Measurements from ENCODE around the gene PLEKHM1. TPM values are rescaled to one million over a fixed set of nuclear protein-coding genes. Genes with fewer than 3 reads are reported as not detected.

The PLEKHM1 gene
- total RNA-seq, 1 donor from 2014 or later = 27.4 TPM

GRCh38 chr17:45425984-45426413, 64.5 kb downstream of the PLEKHM1 start:
- no peak for DNase-seq

- peak; percentile 27 for DNase-seq
Observed at GRCh38 chr17:45425125-45425983, 65.2 kb downstream of the PLEKHM1 start.

- no peak for DNase-seq
Observed at GRCh38 chr17:45424769-45425124, 65.8 kb downstream of the PLEKHM1 start.

- DNase-seq = no peak
Observed at GRCh38 chr17:45423975-45424335, 66.6 kb downstream of the PLEKHM1 start.

- peak; percentile 20 for DNase-seq
Observed at GRCh38 chr17:45423304-45423974, 67.1 kb downstream of the PLEKHM1 start.

GRCh38 chr17:45414990-45415881, 75.3 kb downstream of the PLEKHM1 start:
- DNase-seq = no peak

GRCh38 chr17:45413498-45413923, 77.0 kb downstream of the PLEKHM1 start:
- DNase-seq = no peak

GRCh38 chr17:45411348-45412105, 79.0 kb downstream of the PLEKHM1 start:
- no peak for DNase-seq

- peak; percentile 26 for DNase-seq
Observed at GRCh38 chr17:45410144-45411091, 80.1 kb downstream of the PLEKHM1 start.

GRCh38 chr17:45409659-45410076, 80.9 kb downstream of the PLEKHM1 start:
- no peak for DNase-seq

- DNase-seq = no peak
Observed at GRCh38 chr17:45408611-45409421, 81.7 kb downstream of the PLEKHM1 start.

GRCh38 chr17:45406107-45406506, 84.4 kb downstream of the PLEKHM1 start:
- no peak for DNase-seq

GRCh38 chr17:45405250-45406086, 85.1 kb downstream of the PLEKHM1 start:
- no peak for DNase-seq

- DNase-seq = no peak
Observed at GRCh38 chr17:45404870-45405249, 85.7 kb downstream of the PLEKHM1 start.

GRCh38 chr17:45403906-45404490, 86.5 kb downstream of the PLEKHM1 start:
- no peak for DNase-seq

- DNase-seq = no peak
Observed at GRCh38 chr17:45402916-45403315, 87.6 kb downstream of the PLEKHM1 start.

GRCh38 chr17:45398800-45399199, 91.7 kb downstream of the PLEKHM1 start:
- DNase-seq = no peak

- DNase-seq = no peak
Observed at GRCh38 chr17:45397796-45398195, 92.7 kb downstream of the PLEKHM1 start.

All from dermis blood vessel endothelial cell (primary cell).